GM19240 (cell line): ENCODE measurements around the gene QRFP.

Source experiments
- DNase-seq: peaks from one replicate; pipeline ENCODE4 v3.0.0; 2011; ENCODE audit warnings: low spot score; ENCODE audit not compliant: insufficient read length

The QRFP gene

DNA sequence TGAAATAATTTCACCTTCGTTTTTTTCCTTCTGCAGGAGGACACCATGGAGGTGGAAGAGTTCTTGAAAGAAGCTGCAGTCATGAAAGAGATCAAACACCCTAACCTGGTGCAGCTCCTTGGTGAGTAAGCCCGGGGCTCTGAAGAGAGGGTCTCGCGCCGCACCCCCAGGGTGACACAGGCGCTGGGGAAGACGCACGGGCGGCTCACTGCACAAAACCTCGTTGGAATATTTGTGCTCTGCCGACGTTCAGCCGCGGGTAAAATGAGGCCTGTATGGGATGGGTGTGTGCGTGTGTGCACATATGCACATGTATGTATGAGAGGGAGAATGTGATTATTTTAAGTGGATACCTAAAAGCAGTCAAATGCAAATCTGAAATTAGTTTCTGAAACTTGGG, 24.5 kb downstream of the QRFP start:
- no peak for DNase-seq

DNA sequence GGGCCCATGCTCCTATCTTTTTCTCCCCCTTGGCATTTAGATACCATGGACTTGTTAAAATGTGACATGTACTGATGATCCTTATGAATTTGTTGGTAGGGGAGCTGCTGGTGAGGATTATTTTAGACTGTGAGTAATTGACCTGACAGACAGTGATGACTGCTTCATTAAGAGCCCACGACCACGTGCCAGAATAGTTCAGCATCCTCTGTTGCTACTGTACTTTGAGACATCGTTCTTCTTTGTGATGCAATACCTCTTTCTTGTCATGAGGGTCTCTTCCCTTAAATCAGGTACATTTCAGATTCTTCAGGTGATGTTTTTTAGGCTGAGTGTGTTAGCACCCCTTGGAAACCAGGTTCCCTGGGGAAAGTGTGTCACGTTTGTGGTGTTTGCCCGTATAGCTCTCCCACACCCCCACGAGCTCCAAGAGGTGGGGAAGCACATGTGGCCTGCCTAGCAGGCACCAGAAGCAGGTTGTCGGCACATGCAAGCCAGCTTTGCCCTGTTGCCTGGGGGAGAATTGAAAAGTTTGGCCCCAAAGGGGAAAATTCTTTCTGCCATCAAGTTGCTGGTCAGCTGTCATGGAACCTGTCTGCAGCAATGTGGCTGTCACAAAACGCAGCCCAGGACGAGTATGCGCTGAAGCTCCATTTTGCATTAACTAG, 25.1 kb downstream of the QRFP start:
- DNase-seq = no peak

DNA sequence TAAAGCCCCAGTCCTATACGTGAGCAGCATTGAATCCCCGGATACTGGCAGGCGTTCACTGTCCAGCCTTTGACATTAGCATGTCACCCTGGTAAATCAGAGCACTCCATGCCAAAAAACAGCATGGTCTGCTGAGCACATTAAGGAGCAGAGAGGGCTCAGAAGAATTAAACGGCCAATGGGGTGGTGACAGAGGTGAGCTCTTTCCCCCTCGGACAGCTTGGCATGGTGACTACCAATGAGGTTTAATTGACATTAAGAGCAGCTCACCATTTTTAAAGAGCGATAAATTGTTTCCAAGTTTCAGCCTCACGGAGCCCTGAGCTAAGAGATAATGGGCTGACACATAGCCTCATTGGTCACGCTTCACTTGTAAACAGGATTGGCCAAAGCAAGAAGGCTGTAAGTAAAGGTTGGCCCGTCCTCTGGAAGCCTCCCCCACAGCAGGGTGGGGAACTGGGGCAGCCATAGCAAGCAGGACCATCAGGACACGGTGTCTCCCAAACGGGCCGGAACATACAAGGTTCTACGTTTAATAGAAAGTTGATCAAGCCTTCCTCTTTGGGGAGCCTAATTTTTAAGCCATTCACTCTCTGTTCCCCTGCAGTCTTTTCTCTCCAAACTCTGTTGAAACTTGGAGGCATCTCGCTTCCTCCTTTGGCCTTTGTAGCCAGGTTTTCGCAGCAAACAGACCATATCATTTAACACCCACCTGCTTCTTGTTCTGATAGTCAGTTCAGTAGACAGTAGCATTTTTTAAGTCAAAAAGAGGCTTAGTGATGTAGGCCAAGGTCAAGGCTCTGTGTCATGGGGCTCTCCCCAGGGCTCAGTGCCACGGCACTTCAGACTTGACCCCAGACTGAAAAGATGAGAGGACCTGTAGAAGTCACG, 25.9 kb downstream of the QRFP start:
- DNase-seq = peak; percentile 27

DNA sequence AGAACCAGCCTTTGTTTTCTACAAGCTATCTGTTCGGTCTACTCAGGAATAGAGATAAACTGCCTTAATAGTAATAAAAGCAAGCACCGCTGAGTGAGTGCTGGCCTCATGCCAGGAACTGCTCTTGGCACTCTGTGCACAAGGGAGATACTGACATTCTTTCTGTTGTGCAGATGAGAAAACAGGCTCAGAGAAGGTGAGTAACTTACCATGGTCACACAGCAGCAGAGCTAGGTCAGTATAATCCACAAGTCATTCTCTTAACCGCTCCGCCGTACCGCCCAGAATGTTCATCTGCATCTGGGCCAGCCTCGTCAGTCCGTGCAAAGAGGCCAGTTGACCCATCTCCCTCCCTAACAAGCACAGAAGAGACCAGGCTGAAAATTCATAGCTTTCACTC, 27.4 kb downstream of the QRFP start:
- no peak for DNase-seq

DNA sequence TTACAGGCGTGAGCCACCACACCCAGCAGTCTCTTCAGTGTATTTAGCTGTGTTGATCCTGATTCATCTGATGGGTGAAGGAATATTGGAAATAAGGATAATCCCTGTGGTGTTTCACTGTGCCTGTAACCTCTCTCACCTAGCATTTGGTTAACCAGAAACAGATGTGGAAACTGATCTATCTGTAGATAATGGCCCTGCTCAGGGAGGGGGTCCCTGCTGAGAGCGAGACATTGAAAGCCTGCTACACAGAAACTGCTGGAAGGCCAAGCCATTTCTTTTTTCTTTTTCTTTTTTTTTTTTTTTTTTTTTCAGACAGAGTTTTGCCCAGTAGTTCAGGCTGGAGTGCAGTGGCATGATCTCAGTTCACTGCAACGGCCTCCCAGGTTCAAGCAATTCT, 28.4 kb downstream of the QRFP start:
- DNase-seq = no peak

DNA sequence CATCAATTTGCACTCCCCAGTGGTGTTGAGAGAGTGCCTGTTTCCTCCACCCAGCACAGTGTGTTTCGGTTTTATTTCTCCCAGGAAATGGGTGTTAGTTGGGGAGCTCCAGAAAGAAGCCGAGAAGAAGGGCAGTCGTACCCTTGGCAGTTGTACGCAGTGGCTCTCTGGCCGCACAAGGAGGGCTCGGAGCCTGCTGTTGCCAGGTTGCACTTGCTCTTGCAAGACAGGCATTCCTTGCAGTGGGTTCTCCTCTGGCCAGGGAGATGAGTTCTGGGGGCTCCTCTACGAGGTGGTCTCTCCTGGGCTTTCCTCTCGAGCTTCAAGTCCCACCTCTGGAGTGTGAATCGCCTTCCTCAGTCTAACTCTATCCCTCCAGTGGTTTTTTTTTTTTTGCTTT, 29.1 kb downstream of the QRFP start:
- no peak for DNase-seq

DNA sequence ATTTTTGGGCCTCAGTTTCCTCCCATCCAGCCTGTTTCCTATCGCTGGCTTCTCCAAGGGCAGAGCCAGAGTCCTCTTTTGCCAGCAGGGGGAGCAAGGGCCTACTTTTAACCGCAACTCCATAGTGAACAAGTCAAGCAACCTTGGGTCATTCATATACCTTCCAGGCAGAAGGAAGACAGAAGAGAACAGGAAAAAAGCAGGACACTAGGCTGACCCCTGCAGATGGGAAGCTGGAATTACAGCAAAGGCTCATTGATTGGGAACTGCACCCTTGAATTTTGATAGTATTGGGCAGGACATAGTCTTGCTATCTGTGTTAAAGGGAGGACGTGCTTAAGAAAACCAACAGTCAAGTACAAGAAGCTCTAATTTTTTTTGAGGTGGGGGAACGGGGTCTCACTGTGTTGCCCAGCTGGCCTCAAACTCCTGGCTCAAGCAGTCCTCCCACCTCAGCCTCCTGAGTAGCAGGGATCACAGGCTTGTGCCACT, 30.1 kb downstream of the QRFP start:
- DNase-seq = peak; percentile 15

DNA sequence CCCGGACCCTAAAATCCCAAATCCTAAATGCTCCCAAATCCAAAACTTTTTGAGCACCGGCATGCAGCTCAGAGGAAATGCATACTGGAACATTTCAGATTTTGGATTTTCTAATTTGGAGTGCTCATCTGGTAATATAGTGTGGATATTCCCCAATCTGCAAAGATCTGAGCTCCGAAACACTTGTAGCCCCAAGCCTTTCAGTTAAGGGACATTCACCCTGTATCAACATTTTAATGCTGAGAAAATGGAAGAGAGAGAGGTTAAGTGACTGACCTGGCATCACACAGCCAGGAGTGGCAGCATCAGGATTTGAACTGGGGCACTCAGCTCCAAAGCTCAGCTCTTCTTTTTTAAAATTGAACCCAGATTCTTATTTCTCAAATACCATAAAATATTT, 30.7 kb downstream of the QRFP start:
- DNase-seq = no peak

DNA sequence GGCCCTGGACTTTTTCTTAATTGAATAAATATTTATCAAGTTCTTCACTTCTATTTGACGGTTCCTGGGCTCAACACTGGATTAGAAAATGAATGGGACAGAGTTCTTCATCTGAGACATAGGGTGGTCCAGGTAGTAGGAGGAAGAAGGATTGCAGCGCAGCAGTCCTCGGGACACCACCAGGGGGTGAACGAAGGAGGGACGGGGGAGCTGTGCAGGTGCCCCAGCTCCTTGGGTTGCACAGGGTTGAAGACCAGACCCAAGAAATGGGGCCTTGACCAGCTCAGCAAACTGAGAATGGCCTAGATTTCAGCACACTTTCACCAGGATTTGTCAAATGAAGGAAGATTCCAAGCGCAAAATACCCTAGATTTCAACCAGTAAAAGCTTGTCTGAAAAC, 32.1 kb downstream of the QRFP start:
- DNase-seq = no peak

DNA sequence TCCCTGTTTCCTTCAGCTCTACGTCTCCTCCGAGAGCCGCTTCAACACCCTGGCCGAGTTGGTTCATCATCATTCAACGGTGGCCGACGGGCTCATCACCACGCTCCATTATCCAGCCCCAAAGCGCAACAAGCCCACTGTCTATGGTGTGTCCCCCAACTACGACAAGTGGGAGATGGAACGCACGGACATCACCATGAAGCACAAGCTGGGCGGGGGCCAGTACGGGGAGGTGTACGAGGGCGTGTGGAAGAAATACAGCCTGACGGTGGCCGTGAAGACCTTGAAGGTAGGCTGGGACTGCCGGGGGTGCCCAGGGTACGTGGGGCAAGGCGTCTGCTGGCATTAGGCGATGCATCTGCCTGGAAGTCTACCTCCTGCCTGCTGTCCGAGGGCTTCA, 33.9 kb downstream of the QRFP start:
- DNase-seq = no peak

DNA sequence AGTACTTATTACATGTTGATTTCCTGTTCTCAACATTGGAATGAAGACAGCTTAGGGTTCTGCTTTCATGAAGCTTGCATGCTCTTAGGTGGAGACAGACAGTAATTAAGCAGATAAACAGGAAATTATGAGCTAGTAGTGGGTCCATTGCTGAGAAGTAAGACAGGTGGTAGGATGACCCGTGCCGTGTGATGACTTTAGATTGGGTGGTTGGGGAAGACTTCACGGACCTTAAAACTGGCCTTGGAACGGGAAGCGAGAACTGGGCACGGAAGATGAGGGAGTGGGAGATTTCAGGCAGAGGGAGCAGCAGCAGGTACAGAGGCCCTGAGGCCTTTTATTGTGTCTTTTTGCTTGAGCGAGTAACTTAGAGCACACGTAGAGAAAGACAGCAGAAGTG, 34.4 kb downstream of the QRFP start:
- DNase-seq = no peak

DNA sequence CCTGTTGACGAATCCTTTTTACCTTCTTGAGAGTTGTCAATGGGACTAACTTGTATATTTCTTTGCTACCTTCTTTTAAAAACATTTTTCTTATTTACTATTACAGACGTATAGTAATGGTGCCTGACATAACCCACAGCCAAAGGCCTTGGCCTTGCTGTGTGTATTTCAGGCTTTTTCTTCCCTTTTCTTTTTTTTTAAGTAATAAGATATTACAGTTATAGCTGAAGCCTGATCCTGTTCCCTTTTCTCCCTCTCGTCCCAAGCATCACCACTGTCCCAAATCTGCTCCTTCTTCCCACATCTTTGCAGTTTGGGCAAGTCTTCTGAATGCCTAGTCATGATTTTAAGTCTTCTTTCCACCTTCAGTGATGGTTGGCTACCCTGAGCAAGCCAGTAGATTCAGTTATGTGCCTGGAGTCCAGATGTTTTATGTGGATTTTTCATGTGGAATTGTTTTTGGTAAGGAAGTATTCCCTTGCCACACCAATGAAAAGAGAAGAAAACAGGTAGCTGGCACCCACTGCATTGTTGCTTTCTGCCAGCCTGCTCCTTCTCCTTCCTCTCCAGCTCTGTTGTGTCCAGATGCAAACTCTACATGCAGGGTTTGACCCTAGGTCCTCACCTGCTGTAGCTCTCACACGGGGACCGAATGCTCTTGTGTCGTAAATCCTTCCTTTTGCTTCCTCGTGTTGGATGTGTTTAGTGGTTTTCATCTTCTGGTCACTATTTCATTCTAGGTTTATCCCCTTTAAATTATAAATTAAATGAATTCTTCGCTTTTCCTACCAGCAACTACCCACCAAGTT, 35.0 kb downstream of the QRFP start:
- DNase-seq = no peak

DNA sequence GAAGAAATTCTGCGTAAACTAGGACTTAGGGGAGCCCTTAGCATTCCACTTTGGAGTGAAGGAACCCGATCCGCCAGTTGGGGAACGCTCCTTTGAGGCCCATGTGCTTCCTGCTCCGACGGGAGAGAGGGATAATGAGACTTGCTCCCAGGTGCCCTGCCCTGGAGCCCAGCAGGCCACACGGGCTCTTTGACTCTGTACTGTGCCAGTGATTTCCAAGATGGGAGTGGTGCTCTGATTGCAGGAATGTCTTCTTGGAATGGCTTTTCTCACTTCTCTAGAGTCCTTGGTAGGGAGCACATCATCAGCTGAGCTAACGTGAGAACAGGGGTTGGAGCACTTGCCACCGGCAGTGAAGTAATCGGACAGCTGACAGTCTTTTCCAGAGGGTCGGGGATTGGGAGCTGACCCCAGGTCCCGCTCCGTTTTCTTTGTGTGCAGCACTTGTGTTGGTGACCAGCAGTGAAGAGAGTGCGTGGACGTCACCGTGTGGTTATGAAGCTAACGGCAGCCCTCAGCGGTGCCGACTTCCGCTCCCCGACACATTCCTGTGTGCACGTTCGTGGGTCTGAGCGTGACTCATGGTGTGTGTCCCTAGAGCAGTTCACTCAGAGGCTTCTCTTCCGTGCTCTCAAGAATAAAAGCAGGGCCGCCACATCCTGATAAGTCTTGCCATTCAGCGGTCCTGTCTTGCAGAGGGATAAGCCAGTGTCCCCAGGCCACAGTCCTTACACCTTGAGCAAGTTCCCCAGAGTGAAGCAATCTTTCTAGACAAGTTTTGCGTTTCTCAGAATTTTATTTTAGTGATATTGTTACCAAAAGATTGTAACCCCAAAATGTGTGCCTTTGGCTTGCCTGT, 35.9 kb downstream of the QRFP start:
- no peak for DNase-seq

DNA sequence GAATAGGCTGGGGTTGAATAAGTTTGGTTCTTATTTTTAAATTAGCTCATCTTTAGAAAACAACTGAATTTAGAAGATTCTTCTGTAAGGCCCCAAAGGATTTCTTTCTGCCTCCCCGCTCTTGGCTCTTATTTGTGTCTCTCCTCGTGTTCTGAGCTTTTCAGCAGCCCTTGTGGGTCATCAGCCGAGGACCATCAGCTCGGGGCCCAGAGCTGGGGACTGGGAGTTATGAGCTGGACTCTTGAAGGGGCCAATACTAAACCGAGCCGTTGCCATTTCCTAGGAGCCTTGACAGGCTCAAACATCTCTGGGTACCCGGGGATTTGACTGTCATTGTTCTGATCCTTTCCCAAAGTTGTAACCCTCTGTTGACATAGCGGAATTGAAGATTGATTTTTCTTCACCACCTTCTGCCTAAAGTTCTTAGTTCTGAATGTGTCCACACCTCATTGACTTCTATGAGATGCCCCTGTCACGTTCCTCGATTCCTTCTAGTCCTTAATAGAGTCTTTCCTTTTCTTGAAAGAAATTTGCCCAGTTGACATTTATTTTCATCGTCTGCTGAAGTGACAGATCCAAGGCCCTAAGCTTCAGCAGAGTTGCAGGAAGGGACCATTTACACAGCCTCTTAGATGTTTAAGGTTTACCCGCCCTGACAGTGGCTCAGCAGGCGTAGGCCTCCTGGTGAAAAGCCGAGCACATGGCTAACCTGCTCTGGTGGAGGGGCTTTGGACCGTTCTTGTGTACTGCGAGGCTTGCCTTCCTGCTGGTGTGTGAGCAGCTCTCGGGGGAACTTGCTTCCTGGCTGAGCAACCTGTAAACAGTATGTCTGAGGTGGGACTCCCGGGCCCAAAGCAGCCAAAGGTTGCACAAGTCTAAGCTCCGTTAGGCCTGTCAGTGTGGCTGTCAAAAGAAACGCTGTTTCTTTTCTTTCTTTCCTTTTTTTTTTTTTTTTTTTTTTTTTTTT, 37.6 kb downstream of the QRFP start:
- no peak for DNase-seq

DNA sequence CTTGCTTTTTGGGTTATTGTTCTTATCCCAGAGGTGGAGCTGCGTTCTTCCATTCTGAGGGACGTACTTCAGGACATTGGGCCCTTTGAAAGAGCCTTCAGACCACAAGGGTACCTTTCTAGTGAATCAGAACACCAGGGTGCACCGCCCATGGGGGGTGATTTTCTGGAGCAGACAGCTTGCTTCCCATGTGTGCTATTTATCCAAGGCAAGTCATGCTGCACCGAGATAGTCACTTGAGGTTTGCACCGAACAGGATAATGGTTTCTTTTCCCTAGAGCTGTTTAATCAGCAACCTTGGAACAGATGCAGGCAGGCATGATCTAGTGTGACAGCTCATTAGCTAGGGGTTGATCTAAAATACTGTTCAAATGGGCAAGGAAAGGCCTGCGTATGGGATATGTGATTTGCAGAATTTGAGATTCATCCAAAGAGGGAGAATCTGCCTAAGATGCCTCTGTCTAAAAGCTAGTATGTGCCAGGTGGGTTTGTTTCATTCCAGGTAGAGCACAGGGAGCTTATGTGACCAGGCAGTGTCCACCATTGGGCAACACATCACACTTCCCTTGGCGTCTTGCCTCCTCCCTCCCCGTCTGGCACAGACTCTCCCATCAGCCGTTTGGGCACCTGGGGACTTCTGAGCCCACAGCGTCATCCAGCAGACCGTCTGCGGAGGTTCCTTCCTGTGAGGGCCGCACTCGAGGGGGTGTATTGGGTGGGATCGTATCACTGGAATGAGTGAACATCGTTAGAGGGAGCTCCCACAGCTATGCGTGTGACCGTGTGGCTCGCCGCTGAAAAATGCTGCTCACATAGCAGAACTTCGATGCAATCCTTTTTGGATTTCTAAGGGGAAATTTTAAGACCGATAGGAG, 38.5 kb downstream of the QRFP start:
- DNase-seq = no peak

DNA sequence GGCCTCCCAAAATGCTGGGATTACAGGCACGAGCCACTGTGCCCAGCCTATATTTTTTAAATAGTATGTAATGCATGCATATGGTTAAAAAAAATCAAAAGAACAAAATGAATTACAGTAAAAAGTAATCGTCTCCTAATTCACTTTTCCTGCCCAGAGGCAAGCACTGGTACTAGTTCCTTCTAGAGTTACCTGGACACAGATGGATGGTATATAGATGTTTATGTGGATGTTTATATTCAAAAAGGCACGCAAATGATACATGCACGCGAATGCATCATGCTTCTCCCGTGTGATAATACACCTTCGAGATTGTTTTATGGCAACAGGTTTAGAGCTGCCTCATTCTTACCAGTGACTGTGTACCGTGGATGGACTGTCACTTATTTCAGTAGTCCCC, 40.1 kb downstream of the QRFP start:
- no peak for DNase-seq

DNA sequence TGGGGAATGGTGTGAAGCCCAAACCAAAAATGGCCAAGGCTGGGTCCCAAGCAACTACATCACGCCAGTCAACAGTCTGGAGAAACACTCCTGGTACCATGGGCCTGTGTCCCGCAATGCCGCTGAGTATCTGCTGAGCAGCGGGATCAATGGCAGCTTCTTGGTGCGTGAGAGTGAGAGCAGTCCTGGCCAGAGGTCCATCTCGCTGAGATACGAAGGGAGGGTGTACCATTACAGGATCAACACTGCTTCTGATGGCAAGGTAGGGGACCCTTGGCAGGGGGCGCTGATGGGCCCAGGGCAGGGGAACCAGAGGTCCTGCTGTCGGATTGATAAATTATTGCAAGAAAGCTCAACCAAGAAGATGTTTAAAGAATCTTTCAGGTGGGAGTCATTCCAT, 41.8 kb downstream of the QRFP start:
- DNase-seq = no peak

DNA sequence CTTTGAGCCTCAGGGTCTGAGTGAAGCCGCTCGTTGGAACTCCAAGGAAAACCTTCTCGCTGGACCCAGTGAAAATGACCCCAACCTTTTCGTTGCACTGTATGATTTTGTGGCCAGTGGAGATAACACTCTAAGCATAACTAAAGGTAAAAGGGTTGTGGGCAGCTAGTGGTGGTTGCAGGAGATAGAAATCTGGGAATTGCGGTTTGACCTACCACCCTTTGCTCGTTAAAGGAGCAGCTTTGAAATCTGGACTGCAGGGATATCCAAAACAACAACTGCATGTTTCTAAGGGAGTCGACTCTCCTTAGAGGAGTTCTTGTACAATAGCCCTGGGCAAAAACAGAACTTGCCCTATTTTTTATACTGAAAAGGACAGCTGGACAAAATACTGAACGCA, 42.5 kb downstream of the QRFP start:
- DNase-seq = no peak

DNA sequence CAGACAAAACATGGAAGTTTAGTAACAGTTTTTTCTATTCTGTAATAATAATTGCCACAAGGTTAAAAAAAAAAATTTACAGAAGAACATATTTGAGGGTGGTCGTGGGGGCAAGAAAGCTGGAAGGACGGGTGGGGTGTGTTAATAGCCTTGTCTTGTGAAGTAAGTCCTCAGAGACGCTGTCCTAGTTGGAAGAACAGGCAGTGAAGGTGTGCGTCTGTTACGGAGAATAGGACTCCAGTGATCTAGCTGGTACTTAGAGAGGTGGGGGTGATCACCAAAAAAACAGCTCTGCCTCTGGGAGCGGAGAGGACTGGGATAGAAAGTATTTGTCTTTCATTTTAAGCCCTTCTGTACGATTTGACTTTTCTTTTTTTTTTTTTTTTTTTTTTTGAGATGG, 43.8 kb downstream of the QRFP start:
- DNase-seq = no peak
